ENCODE data around the gene SEMA6B.
A peak's percentile ranks its signal among the peaks of the same experiment; 100 is the strongest.

Gene SEMA6B, protein sequence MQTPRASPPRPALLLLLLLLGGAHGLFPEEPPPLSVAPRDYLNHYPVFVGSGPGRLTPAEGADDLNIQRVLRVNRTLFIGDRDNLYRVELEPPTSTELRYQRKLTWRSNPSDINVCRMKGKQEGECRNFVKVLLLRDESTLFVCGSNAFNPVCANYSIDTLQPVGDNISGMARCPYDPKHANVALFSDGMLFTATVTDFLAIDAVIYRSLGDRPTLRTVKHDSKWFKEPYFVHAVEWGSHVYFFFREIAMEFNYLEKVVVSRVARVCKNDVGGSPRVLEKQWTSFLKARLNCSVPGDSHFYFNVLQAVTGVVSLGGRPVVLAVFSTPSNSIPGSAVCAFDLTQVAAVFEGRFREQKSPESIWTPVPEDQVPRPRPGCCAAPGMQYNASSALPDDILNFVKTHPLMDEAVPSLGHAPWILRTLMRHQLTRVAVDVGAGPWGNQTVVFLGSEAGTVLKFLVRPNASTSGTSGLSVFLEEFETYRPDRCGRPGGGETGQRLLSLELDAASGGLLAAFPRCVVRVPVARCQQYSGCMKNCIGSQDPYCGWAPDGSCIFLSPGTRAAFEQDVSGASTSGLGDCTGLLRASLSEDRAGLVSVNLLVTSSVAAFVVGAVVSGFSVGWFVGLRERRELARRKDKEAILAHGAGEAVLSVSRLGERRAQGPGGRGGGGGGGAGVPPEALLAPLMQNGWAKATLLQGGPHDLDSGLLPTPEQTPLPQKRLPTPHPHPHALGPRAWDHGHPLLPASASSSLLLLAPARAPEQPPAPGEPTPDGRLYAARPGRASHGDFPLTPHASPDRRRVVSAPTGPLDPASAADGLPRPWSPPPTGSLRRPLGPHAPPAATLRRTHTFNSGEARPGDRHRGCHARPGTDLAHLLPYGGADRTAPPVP

DNA sequence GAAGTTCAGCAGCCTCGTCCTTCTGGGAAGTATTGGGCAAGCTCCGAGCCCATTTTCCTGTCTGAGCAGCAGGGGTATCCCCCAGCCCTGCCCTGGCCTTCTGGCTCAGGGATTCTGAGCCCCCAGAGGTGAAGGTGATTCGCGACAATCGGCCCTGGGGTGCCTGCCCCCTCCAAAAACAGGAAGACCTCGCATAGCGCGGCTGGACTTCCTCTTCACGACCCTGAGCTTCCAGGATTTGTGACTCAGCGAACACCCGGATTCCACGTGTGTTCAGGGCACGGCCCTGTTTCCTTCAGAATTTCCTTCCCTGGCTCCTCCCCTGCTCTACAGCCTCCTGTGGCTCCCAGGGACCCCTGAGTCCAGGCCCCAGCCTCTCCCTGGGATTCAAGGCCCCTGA lies at the start of gene SEMA6B:
TSS of gene SEMA6B (minus strand) at position 116 of the 400 bp plus-strand sequence. CDS start 1,227 bp downstream, outside the sequence.
- no peak within 1 kb of the TSS for H3K4me3 ChIP-seq (ENCODE audit: low read length)
- DNase-seq (ENCODE audit: low read depth), result no peak
- TF ChIP-seq, protein P1, sequence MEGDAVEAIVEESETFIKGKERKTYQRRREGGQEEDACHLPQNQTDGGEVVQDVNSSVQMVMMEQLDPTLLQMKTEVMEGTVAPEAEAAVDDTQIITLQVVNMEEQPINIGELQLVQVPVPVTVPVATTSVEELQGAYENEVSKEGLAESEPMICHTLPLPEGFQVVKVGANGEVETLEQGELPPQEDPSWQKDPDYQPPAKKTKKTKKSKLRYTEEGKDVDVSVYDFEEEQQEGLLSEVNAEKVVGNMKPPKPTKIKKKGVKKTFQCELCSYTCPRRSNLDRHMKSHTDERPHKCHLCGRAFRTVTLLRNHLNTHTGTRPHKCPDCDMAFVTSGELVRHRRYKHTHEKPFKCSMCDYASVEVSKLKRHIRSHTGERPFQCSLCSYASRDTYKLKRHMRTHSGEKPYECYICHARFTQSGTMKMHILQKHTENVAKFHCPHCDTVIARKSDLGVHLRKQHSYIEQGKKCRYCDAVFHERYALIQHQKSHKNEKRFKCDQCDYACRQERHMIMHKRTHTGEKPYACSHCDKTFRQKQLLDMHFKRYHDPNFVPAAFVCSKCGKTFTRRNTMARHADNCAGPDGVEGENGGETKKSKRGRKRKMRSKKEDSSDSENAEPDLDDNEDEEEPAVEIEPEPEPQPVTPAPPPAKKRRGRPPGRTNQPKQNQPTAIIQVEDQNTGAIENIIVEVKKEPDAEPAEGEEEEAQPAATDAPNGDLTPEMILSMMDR (conservative IDR thresholded peaks at IDR 0.05; ENCODE audit: low read depth, low read length), result no peak

DNA sequence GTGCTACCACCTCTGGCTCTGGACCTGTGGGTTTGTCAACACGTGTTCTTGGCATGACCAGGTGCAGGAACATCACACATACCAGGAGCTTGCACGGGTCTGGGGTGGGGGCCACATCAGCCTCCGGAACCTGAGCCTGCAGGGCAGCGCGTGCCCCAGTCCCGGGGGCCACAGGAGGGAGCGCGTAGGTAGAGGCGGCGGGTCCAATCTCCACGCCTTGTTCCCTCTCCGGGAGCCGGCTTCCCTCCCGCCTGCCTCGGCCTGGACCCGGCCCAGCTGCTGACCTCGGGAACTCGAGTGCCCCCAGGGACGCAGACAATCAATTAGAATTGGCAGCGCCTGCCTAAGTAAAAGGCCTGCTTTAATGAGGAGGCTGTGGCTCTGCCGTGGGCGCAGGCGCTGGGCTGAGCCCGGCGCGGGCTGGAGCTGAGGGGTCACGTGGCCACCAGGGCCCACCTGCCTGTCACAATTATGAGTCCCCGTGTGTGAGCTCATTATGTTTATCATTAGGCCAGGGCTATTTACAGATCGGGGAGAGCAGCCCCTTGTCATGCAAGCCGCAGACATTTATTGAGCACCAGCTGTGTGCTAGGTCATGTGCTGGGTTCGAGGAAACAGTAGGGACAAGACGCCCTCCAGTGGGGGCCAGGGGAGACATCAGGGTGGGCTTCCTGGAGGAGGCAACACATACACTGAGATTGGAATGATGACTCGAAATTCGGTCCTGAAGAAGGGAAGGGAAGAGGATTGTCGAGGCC lies 47.6 kb upstream of the SEMA6B start:
- H3K4me3 ChIP-seq (ENCODE audit: low read length), result peak overlapping the region; percentile 23
- no peak for DNase-seq (ENCODE audit: low read depth)
- TF ChIP-seq, protein P1 (conservative IDR thresholded peaks at IDR 0.05; ENCODE audit: low read depth, low read length), result no peak

DNA sequence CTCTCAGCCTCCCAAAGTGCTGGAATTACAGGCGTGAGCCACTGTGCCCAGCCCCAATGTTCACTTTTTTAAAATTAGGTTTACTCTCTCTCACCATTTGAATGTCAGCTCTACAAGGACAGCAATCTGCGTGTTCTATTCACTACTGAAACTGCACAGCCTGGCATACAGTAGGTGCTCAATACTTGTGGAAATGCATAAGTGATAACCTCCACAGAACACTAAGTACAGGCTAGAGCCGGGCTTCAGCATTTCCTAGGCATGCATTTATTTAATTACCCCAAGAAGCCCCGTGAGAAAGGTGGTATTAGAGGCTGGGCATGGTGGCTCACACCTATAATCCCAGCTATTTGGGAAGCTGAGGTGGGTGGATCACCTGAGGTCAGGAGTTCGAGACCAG lies 46.7 kb upstream of the SEMA6B start:
- TF ChIP-seq, protein P1 (conservative IDR thresholded peaks at IDR 0.05; ENCODE audit: low read depth, low read length), result no peak

DNA sequence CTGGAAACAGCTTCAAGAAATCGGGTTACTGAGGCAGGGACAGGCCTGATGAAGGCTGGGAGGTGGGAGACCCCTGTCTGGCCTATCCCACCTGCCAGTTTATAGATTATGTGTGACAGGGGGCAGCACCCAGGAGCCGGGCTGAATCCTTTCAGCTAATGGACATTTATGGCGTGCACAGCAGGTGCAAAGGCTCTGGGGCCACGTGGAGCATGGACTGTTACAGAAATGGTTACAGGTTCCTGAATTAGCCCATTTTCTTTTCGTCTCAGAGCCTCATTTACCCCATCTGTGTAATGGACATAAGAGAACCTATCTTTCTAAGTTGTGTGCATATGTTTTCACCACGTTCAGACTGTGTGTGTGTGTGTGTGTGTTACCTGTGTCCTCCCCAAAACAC lies 45.4 kb upstream of the SEMA6B start:
- no peak for DNase-seq (ENCODE audit: low read depth)
- TF ChIP-seq, protein P1 (conservative IDR thresholded peaks at IDR 0.05; ENCODE audit: low read depth, low read length), result no peak
- H3K4me3 ChIP-seq (ENCODE audit: low read length), result no peak overlapping the region

More for the DNA sequence above, 46.7 kb upstream of the SEMA6B start:
- DNase-seq (ENCODE audit: low read depth), result no peak
- H3K4me3 ChIP-seq (ENCODE audit: low read length), result no peak overlapping the region

DNA sequence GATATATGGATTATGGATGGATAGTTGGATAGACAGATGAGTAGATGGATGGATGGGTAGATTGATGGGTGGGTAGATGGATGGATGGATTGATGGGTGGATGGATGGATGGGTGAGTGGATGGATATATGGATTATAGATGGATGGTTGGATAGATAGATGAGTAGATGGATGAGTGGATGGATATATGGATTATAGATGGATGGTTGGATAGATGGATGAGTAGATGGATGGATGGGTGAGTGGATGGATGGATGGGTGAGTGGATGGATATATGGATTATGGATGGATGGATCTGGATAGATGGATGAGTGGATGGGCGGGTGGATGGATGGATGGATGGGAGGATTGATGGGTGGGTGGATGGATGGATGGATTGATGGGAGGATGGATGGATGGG lies 43.4 kb upstream of the SEMA6B start:
- no peak for DNase-seq (ENCODE audit: low read depth)
- TF ChIP-seq, protein P1 (conservative IDR thresholded peaks at IDR 0.05; ENCODE audit: low read depth, low read length), result no peak
- H3K4me3 ChIP-seq (ENCODE audit: low read length), result no peak overlapping the region

DNA sequence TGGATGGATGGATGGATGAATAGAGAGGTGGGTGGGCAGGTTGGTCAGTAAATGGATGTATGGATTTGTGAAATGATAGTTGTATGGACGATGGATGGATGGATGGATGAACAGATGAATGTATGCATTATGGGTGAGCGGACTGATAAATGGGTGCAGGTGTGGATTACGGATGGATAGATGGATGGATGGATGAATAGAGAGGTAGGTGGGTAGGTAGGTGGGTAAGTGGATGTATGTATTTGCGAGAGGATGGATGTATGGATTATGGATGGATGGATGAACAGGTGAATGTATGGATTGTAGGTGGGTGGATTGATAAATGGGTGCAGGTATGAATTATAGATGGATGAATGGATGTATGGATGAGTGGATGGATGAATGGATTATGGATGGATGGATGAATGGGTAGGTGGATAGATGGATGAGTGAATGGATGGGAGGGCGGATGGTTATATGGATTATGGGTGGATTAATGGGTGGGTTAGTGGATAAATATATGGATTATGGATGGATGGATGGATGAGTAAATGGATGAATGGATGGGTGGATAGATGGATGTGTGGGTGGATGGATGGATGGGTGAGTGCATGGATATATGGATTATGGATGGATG lies 42.8 kb upstream of the SEMA6B start:
- TF ChIP-seq, protein P1 (conservative IDR thresholded peaks at IDR 0.05; ENCODE audit: low read depth, low read length), result no peak
- H3K4me3 ChIP-seq (ENCODE audit: low read length), result no peak overlapping the region
- DNase-seq (ENCODE audit: low read depth), result no peak
